Ectodermal cell (in vitro differentiated cells): ENCODE data around the gene NEDD9.

Experiments
- H3K27ac ChIP-seq: 2 replicates; pipeline ENCODE4 v1.7.0; 2013; ENCODE audit warnings: mild to moderate bottlenecking, low read depth, low read length; ENCODE audit not compliant: insufficient read depth, poor library complexity, severe bottlenecking
- H3K27me3 ChIP-seq: 2 replicates; pipeline ENCODE4 v1.7.0; 2013; ENCODE audit warnings: mild to moderate bottlenecking, low read length; ENCODE audit not compliant: insufficient read depth, control insufficient read depth, poor library complexity, severe bottlenecking
- H3K36me3 ChIP-seq: one replicate; pipeline ENCODE4 v1.7.0; 2013; ENCODE audit warnings: low read length; ENCODE audit not compliant: control insufficient read depth, insufficient read depth
- H3K4me1 ChIP-seq: one replicate; pipeline ENCODE4 v1.7.0; 2013; ENCODE audit warnings: low read length; ENCODE audit not compliant: control insufficient read depth, insufficient read depth
- H3K4me3 ChIP-seq: 2 replicates; pipeline ENCODE4 v1.7.0; 2013; ENCODE audit warnings: low read depth, low read length, control low read depth; ENCODE audit not compliant: insufficient read depth
- H3K9me3 ChIP-seq: 2 replicates; pipeline ENCODE4 v1.7.0; 2013; ENCODE audit warnings: mild to moderate bottlenecking, low read length, moderate library complexity; ENCODE audit not compliant: control insufficient read depth
- WGBS, 2 experiments: methylation state at CpG; one replicate each; pipeline ENCODE4 v1.1.7; 2013; ENCODE audit warnings: missing lambda C conversion rate in 2 of 2; 5-methylcytosine and 5-hydroxymethylcytosine counted together

Gene NEDD9

GRCh38 chr6:11244387-11245126 is 12.1 kb upstream of the NEDD9 start:
- H3K9me3 ChIP-seq, result no peaks in the 10 kb centered on the region
- no peak overlapping the region for H3K4me3 ChIP-seq
- H3K27ac ChIP-seq, result no peak overlapping the region
- no peaks in the 10 kb centered on the region for H3K36me3 ChIP-seq
- WGBS, 2 experiments, result 66 to 74% methylated on average over 2 of the region's 2 CpGs
- H3K27me3 ChIP-seq, result peaks cover 8% of the 10 kb centered on the region
- no peaks in the 10 kb centered on the region for H3K4me1 ChIP-seq

GRCh38 chr6:11243861-11244260 is 11.4 kb upstream of the NEDD9 start:
- H3K27me3 ChIP-seq, result peaks cover 8% of the 10 kb centered on the region
- H3K4me1 ChIP-seq, result no peaks in the 10 kb centered on the region
- H3K27ac ChIP-seq, result no peak overlapping the region
- H3K36me3 ChIP-seq, result no peaks in the 10 kb centered on the region
- 76 to 100% methylated on average over 1 of the region's 1 CpG for WGBS, 2 experiments
- no peak overlapping the region for H3K4me3 ChIP-seq
- no peaks in the 10 kb centered on the region for H3K9me3 ChIP-seq

GRCh38 chr6:11242711-11243110 is 10.2 kb upstream of the NEDD9 start:
- H3K9me3 ChIP-seq, result no peaks in the 10 kb centered on the region
- no peaks in the 10 kb centered on the region for H3K4me1 ChIP-seq
- H3K27me3 ChIP-seq, result peaks cover 8% of the 10 kb centered on the region
- no peak overlapping the region for H3K4me3 ChIP-seq
- no peaks in the 10 kb centered on the region for H3K36me3 ChIP-seq
- no peak overlapping the region for H3K27ac ChIP-seq

- H3K9me3 ChIP-seq, result no peaks in the 10 kb centered on the region
- no peak overlapping the region for H3K27ac ChIP-seq
- H3K4me1 ChIP-seq, result peaks cover 5% of the 10 kb centered on the region
- WGBS, 2 experiments, result 46 to 48% methylated on average over 17 of the region's 17 CpGs
- H3K36me3 ChIP-seq, result no peaks in the 10 kb centered on the region
- H3K27me3 ChIP-seq, result peaks cover 8% of the 10 kb centered on the region
- no peak overlapping the region for H3K4me3 ChIP-seq
Observed at GRCh38 chr6:11241793-11242201, 9.3 kb upstream of the NEDD9 start.

GRCh38 chr6:11241154-11241792 is 8.8 kb upstream of the NEDD9 start:
- 87 to 88% methylated on average over 11 of the region's 11 CpGs for WGBS, 2 experiments
- H3K27me3 ChIP-seq, result peaks cover 8% of the 10 kb centered on the region
- no peaks in the 10 kb centered on the region for H3K9me3 ChIP-seq
- no peak overlapping the region for H3K27ac ChIP-seq
- H3K4me1 ChIP-seq, result peaks cover 8% of the 10 kb centered on the region
- H3K4me3 ChIP-seq, result no peak overlapping the region
- H3K36me3 ChIP-seq, result no peaks in the 10 kb centered on the region

- peaks cover 6% of the 10 kb centered on the region for H3K27me3 ChIP-seq
- H3K9me3 ChIP-seq, result no peaks in the 10 kb centered on the region
- WGBS, 2 experiments, result 91 to 99% methylated on average over 4 of the region's 4 CpGs
- no peak overlapping the region for H3K4me3 ChIP-seq
- H3K36me3 ChIP-seq, result no peaks in the 10 kb centered on the region
- peaks cover 29% of the 10 kb centered on the region for H3K4me1 ChIP-seq
- no peak overlapping the region for H3K27ac ChIP-seq
Observed at GRCh38 chr6:11237956-11238355, 5.5 kb upstream of the NEDD9 start.

- Histone ChIP-seq H3K4me1 (peaks cover 29% of the 10 kb centered on the region), H3K9me3 (no peaks in the 10 kb centered on the region), H3K27ac (no peak overlapping the region), H3K4me3 (no peak overlapping the region), H3K36me3 (no peaks in the 10 kb centered on the region), H3K27me3 (peaks cover 3% of the 10 kb centered on the region)
- 92 to 96% methylated on average over 4 of the region's 4 CpGs for WGBS, 2 experiments
Observed at GRCh38 chr6:11237428-11237827, 5.0 kb upstream of the NEDD9 start.

GRCh38 chr6:11236915-11237314 is 4.4 kb upstream of the NEDD9 start:
- Histone ChIP-seq H3K4me1 (peaks cover 29% of the 10 kb centered on the region), H3K36me3 (no peaks in the 10 kb centered on the region), H3K27me3 (no peaks in the 10 kb centered on the region), H3K4me3 (no peak overlapping the region), H3K9me3 (no peaks in the 10 kb centered on the region), H3K27ac (no peak overlapping the region)
- 88 to 89% methylated on average over 6 of the region's 6 CpGs for WGBS, 2 experiments

GRCh38 chr6:11236076-11236750 is 3.7 kb upstream of the NEDD9 start:
- 87% methylated on average over 6 of the region's 6 CpGs for WGBS, 2 experiments
- H3K36me3 ChIP-seq, result no peaks in the 10 kb centered on the region
- H3K9me3 ChIP-seq, result no peaks in the 10 kb centered on the region
- H3K27me3 ChIP-seq, result no peaks in the 10 kb centered on the region
- peaks cover 29% of the 10 kb centered on the region for H3K4me1 ChIP-seq
- H3K4me3 ChIP-seq, result no peak overlapping the region
- H3K27ac ChIP-seq, result no peak overlapping the region

- H3K27me3 ChIP-seq, result no peaks in the 10 kb centered on the region
- peaks cover 38% of the 10 kb centered on the region for H3K4me1 ChIP-seq
- H3K9me3 ChIP-seq, result no peaks in the 10 kb centered on the region
- no peaks in the 10 kb centered on the region for H3K36me3 ChIP-seq
- H3K27ac ChIP-seq, result no peak overlapping the region
- no peak overlapping the region for H3K4me3 ChIP-seq
Observed at GRCh38 chr6:11235062-11235461, 2.6 kb upstream of the NEDD9 start.
